Posterior vena cava (tissue), 2 donors: Measurements from ENCODE around the gene SEL1L. TPM values are rescaled to one million over a fixed set of nuclear protein-coding genes. Genes with fewer than 3 reads are reported as not detected.

Experiments used
- DNase-seq: peaks from one replicate; pipeline ENCODE4 v3.0.0-alpha.2; 2020; ENCODE audit warnings: low spot score
- intact Hi-C, 2 donors: fragments of 100-400 bp; cut with DNase I; formaldehyde crosslinking; loops; one replicate each; pipeline versions ENCODE4 v1.14.1 to v1.14.2; 2022 to 2023
- total RNA-seq, 2 donors: library from RNA; stranded (reverse); fragmentation: NEBNext Ultra II Directional; extraction: Animal tissue kit (Norgen Biotek cat#: 25700); gene quantifications; one replicate each; pipeline ENCODE4 v1.2.1, GENCODE V29; 2021
- donor health status: DM: yes; HTN: yes; CAD: no.
- donor health status: DM: yes; HTN: yes; CAD: no.

SEL1L gene
- total RNA-seq, 2 donors from 2014 or later, result 97.5 to 103 TPM

DNA sequence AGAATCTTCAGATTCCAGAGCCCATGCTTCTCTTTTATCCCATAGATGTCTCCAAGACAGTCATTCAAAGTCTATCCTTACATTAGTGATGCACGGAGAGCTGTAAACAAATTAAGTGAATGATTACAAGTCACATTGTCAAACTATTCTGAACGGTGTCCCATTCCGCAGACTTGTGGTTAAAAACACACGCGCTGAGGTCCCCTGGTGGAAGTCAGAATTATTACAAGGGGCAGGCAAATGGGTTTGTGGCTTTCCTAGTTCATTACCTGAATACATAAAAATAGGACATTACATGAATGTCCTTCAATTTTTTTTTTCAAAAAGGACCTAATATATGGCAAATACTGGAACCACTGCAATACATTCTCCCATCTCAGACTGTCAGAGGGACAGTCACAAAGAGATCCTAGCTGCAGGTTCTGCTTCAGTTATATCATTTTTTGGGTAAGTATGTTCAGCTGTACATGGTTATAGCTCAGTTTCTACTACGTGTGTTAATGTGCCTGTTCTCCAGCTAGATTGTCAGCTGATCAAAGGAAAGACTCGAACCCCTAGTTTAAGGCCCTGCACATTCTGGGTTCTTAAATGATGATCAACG is 80.4 kb downstream of the SEL1L start:
- intact Hi-C loops, result no loop called here
- no peak for DNase-seq

DNA sequence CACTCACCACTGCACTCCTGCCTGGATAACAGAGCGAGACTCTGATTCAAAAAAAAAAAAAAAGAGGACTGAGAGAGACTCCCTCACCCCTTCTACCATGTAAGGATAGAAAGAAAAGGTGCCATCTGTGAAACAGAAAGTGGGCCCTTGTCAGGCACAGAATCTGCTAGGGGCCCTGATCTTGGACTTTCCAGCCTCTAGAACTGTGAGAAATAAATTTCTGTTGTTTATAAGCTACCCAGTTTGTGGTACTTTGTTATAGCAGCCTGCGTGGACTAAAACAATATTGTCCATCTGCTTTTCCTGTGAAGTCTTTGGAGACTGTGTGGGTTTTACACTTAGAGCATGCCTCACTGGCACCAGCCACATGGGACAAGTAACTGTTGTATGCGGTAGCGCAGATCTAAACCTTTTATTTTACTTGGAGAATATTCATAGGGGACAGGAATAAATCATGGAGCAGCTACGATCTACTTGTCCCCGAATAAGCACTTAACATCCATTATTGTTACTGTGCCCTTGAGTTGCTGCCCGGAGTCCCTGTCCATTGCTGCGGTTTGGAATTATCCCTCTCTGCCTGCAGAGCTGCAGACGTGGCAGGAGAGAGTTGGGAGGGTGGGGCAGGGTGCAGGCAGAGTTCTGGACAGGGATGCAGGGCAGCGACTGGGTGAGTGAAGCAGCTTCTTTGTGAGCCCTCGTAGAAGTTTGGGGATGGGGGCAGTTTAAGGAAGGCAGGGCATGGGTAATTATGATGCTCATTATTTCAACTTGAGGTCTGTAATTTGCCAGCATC is 81.1 kb downstream of the SEL1L start:
- no peak for DNase-seq
- intact Hi-C loops, result no loop called here

DNA sequence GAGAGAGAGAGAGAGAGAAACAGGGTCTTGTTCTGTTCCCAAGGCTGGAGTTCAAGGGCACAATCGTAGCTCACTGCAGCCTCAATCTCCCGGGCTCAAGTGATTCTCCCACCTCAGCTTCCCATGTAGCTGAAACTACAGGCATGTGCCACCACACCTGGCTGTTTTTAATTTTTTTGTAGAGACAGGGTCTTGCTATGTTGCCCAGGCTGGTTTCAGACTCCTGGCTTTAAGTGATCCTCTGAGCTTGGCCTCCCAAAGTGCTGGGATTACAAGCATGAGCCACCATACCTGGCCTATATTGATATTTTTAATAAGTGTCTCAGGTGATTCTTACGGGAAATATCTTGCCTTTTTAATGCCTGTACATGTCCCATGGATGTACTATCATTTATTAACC is 82.7 kb downstream of the SEL1L start:
- no peak for DNase-seq
- intact Hi-C loops, result no loop called here

DNA sequence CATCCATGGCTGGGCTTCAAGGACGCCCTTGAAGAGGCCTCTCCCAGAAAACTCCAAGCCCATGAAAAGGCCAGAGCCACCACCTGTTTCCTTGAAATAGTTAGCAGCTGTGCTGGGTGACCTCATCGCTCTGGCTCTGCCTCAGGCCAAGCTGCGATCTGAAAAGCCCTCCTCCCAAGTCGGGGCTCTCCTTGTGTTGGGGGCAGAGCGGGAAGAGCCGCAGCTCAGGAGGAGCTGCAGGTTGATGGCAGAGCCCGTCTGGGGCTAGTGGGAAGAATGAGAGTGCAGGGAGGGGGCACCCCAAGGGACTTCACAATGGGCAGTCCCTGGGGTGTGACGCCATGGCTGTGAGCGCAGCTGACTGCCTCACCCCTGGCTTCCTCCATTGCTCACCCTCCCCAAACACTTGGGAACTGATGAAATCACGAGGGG is 83.5 kb downstream of the SEL1L start:
- peak; percentile 84 for DNase-seq

DNA sequence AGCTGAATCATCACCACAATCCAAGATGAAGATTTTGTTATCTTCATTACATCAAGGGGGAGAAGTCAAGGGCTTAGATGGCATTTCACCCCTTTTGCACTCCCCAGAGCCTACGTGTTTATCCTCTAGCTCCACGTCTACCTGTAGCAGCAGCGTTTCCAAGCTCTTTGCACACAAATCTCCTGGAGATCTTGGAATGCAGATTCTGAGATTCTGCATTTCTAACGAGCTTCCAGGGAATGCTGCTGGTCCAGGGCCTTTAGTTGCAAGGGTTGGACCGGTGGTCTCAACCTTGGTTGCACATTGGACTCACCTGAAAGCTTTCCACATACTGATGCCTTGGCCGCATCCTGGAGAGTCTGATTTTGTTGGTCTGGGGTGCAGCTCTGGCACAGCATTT is 84.1 kb downstream of the SEL1L start:
- intact Hi-C loops, result loop anchor here (5.0 to 10.0 kb wide), 2 partner anchors 175 to 177 kb away; no protein-coding TSS in a partner anchor
- DNase-seq, result no peak

More for the DNA sequence above, 83.5 kb downstream of the SEL1L start:
- intact Hi-C loops, result no loop called here

DNA sequence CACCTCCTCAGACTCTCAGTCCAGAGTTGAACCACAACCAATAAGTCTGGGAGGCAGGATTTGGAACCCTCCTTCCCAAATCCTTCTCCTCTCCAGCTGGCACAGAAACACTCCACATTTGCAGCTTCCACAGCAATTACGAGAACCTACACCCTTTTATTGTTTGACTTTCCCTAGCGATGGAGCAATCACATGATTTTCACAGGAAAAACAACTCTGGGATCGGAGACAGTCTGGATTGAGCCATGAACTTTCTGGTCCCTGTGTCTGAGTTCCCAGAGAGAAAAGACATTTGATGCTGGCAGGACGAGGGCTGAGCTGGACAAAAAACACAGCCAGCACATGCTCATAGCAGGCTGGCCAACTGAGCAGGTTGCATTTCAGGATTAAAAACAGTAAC is 84.5 kb downstream of the SEL1L start:
- DNase-seq, result no peak
- intact Hi-C loops, result loop anchor here (5.0 to 10.0 kb wide), 2 partner anchors 174 to 177 kb away; no protein-coding TSS in a partner anchor

DNA sequence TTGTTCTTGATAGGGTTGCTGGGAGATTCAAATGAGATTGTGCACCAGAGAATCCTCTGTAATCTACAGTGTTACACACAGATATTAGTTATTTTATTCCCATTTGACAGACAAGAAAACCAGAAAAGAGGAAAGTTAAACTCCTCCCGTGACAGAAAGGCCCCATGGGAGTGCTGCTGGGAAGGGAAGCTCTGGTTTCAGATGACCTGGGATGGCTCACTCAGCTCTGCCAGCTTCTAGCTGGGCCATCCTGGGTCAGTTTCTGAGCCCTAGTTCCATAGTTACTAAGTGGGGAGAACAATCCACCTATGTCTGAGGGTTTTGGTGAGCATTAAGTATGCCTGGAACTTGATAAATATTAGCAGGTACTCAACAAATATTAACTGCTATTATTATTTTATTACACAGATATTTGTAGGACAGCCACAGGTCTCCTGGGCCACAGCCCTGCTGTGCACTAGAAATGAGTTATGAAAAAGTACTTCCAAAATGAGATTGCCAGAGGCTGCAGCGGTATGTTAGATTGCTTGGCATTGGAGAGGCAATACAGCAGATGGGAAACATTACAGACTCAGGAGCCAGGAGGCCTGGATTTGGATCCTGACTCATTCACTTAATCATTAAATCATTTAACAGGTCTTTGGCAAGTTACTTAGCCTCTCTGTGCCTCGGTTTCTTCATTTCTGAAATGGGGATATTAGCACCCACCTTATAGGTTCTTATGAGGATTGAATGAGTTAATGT is 86.5 kb downstream of the SEL1L start:
- DNase-seq, result no peak
- intact Hi-C loops, result loop anchor here (5.0 to 10.0 kb wide), 2 partner anchors 172 to 175 kb away; no protein-coding TSS in a partner anchor

DNA sequence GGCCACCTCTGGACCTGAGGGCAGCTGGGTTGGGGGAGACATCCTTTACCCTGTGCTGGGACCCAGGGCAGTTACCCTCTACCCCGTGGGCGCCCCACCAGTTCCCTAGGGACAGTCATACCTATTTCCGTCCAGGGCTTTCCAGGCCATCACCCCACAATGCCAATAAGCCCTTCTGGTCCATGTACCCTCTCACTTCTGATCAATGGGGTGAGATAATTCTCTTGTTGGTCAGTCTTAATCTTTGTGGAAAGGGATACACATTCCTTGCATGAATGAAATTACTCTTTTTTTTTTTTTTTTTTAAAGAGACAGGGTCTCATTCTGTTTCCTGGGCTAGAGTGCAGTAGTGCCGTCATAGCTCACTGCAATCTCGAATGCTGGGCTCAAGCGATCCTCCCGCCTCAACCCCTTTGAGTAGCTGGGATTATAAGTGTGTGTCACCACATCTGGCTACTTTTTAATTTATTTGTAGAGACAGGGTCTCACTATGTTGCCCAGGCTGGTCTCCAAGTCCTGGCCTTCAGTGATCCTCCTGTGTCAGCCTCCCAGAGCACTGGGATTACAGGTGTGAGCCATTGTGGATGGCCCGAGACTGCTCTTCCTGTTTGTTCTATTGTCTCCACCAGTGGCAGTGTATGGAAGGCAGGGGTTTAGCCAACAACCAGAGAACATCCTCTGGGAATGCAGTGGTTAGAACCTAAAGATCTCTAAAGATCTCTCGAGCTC is 87.2 kb downstream of the SEL1L start:
- intact Hi-C loops, result loop anchor here (5.0 to 10.0 kb wide), 2 partner anchors 172 to 174 kb away; no protein-coding TSS in a partner anchor
- DNase-seq, result no peak

DNA sequence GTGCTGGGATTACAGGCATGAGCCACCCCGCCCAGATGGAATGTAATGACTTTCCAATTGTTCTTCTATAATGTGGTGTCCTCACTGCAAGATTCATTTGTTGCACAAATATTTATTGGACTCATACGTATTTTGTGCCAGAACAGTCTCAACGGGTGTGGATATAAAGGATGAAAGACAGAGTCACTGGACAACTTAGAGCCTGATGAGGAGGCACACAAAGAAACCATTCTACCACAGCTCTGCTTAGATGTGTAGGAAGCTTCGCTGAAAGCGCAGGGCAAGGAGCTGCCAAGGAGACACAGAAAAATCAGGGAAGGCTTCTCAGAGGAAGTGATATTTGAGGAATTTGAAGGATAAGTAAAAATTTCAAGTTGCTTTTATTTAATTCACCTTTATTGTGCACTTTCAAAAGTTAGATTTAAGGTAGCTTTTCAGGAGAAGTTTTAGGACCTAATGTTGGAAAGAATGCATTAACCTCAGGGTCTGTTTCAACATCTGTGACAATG is 92.0 kb downstream of the SEL1L start:
- DNase-seq, result no peak
- intact Hi-C loops, result loop anchor here in 1 of 2 donors (10.0 kb wide), 1 partner anchor 167 kb away; no protein-coding TSS in a partner anchor

DNA sequence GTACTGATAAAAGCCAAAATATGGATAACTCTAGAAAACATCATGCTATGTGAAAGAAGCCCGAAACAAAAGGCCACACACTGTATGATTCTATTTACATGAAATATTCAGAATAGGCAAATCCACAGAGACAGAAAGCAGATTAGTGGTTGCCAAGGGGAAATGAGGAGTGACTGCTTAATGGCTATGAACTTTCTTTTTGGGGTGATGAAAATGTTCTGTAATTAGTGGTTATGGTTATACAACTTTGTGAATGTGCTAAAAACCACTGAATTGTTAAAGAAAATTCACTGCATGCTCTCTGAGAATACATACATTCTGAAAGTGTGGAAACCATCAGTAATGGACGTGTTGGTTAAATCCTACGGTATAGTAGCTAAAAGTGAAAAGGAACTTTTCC is 93.6 kb downstream of the SEL1L start:
- intact Hi-C loops, result loop anchor here in 1 of 2 donors (10.0 kb wide), 1 partner anchor 165 kb away; no protein-coding TSS in a partner anchor
- no peak for DNase-seq

DNA sequence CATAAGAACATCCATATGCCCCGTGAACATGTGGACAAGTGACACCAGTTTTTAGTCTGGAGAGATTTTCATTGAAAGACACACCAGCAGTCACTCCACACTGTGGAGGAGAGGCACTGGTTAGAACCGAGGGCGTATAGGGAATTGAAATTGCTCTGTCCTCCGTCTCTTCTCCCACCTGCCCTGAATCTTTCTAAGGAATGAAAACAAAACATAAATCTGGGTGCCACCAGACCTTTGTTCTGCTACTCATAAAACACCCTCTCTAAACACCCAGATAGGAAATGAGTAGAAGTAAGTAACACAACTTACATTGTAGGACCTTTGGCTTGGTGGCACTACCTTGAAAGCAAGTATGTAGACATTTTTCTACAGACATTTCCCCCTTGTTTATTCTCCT is 96.4 kb downstream of the SEL1L start:
- DNase-seq, result no peak
- intact Hi-C loops, result no loop called here

DNA sequence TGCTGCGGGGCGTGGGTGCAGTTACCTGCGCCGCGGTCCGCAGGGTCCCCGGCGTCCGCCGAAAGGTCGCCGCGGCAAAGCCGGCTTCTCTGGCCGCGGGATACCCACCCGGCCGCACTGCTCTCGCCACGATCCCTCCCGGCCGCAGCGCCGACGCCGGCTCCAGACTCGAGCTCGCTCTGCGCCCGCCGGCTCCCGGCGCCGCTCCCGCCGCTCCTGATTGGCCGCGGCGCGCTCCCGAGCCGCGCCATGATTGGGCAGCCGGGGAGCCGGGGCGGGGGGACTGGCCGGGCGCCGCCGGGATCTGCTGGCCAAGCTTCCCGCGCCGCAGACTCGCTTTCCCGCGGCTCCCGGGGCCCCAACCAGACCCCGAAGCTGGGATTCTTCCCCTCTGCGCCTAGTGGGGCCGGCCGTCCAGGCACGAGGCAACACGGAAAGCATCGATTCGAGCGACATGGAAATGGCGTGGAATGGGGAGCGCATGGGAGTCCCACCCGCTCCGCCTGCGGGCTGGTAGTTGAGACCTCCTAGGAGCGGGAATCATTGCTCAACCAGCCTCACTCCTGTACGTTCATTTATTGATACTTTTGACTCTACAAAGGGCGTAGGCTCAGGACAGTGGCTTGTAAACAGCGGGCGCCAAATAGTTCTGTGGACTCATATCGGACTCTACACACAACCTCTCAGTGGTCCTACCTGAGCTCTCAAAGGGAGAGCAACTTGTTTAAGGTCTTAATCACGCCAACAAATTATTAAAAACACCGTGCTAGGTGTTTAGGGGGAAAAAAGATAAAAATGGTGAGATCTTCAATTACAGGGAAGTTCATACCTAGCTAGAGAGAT is 97.1 kb downstream of the SEL1L start:
- DNase-seq, result peak; percentile 92
- intact Hi-C loops, result no loop called here

DNA sequence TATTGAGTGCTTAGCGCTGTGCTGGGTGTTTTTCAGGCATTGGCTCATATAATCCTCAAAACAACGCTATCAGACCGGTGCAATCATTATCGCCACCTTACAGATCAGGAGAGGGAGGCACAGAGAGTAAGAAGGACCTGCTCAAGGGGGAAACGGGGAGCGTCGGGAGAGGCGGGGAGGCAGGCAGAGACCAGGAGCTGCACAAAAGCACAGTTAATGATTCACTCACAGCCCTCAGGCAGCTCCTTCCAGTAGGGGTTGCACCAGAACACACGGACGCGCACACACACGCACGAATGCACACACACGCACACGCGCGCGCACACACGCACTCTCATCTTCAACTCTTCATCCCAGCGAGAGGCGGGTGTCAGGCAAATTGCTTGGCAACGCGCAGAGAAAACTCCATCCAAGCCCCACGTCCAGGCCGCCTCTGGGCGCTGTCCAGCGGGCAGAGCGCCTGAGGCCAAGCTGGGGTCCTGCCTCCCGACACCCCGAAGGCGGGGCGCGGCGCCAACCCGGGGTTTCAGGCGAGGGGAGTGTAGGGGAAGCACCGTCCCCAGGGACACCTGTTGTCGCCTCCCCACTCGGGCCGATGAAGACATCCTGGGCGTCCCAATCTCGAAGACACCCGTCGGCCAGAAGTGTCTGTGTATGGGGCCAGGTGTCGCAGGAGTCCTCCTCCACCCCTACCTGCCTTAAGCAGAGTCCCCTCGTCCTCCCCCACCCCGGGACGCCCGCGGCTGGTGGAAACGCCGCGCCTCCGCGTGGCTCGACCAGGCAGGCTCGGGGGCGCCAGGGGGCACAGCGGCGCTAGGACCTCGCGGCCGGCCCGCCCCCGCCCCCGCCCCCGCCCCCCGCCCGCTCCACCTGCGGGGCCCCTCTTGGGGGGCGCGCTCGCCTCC is 98.0 kb downstream of the SEL1L start:
- DNase-seq, result no peak
- intact Hi-C loops, result no loop called here

DNA sequence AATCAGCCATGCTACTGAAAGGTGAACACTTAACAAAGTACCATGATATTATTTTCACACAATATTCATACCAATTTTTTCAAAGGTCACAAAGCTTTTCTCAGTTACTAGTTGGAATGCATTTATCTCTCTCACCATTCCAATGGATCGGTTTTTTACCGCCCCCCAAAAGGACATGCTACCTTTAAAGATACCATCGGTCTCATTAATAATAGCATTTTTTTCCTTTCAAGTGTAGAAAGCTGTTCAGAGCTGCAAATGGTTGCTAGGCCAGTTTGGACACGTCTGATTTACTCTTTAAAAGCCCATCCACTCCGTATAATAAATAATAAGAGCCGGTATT is 98.6 kb downstream of the SEL1L start:
- intact Hi-C loops, result no loop called here
- DNase-seq, result no peak

DNA sequence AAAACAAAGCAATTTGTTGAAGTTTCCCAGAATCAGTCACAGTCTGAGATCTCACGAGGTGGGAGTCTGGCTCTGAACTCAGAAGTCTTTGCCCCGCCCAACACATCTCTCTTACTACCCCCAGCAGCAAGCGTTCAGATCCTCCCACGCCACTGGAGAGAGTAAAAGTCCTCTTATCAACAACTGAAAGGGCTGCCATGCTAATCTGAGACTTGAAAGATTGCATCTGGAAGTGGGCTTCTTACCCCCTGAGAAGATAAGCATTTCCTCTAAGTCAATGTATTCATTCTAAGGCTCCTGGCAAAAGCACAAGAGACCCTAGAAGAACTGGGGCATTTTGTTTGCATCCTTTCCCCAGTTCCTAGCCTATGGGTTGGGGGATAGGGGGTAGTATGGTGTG is 99.4 kb downstream of the SEL1L start:
- intact Hi-C loops, result no loop called here
- no peak for DNase-seq

DNA sequence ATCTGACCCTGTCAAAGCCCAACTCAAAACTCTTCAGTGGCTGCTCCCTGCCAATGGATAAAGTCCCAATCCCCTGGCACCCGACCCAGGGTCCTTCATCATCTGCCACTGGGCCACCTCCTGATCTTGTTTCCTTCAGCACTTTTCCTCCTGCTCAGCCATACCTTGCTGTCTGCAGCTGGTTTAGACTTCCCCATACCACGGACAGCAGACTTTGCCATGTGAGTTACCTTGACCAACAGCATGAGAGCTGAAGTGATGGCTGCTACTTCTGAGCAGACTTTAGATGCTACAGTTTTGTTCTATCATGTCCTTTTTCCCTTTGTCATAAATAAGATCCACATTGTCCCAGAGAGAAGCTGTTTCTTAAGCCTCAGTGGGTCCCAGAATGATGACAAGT is 100.3 kb downstream of the SEL1L start:
- DNase-seq, result no peak
- intact Hi-C loops, result no loop called here

DNA sequence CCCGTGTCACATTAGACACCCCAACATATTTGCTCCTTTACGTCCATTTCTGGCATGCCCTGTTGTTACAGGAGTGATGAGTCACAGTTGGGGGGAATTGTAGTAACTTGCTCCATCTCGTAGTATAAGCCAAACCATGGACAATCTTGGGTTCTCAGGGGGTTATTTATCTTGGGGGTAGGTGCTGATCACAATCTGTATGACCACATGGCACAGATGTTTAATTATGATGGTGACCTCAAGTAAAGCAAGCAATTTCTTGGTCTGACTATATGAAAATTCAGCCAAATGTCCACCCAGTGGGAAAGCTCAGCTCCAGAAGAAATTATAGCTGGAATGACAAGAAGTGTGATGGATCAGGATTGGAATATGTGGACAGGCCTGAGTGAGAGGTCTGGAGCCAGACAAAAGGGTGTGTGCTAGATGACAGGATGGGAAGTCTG is 101.4 kb downstream of the SEL1L start:
- intact Hi-C loops, result no loop called here
- DNase-seq, result no peak
